Cerebellar nuclear complex (tissue), 1 donor: ENCODE data around the gene MFGE8.

Experiments
- DNase-seq, 2 experiments: peaks; one replicate each; lab custom pipeline; 2025; lab: John Stamatoyannopoulos, UW

The MFGE8 gene

GRCh38 chr15:88898736-88899135 lies 14.4 kb downstream of the MFGE8 start:
- no peak for DNase-seq

- no peak for DNase-seq
Observed at GRCh38 chr15:88897456-88898194, 15.6 kb downstream of the MFGE8 start.

- DNase-seq: no peak
Observed at GRCh38 chr15:88897142-88897455, 16.1 kb downstream of the MFGE8 start.

GRCh38 chr15:88896333-88897033 lies 16.7 kb downstream of the MFGE8 start:
- no peak for DNase-seq

GRCh38 chr15:88894819-88895767 lies 18.1 kb downstream of the MFGE8 start, which contains the start of gene HAPLN3:
Gene HAPLN3, minus strand, starts transcription at chr15:88895544. Its CDS starts 8,246 bp downstream, at chr15:88887298.
- no peak for DNase-seq

- no peak for DNase-seq
Observed at GRCh38 chr15:88894348-88894818, 18.8 kb downstream of the MFGE8 start.

- DNase-seq: no peak
Observed at GRCh38 chr15:88891540-88892254, 21.5 kb downstream of the MFGE8 start.

- DNase-seq: no peak
Observed at GRCh38 chr15:88890495-88890894, 22.7 kb downstream of the MFGE8 start.

GRCh38 chr15:88888719-88889118 lies 24.5 kb downstream of the MFGE8 start:
- no peak for DNase-seq

GRCh38 chr15:88887068-88887580 lies 26.1 kb downstream of the MFGE8 start:
- DNase-seq: no peak

- DNase-seq: no peak
Observed at GRCh38 chr15:88882785-88883184, 30.4 kb downstream of the MFGE8 start.

GRCh38 chr15:88881775-88882174 lies 31.4 kb downstream of the MFGE8 start:
- DNase-seq: no peak

GRCh38 chr15:88880944-88881740 lies 32.0 kb downstream of the MFGE8 start:
- no peak for DNase-seq

- DNase-seq: no peak
Observed at GRCh38 chr15:88878720-88879184, 34.4 kb downstream of the MFGE8 start.

GRCh38 chr15:88877906-88878305 lies 35.3 kb downstream of the MFGE8 start:
- DNase-seq: no peak

- DNase-seq: no peak
Observed at GRCh38 chr15:88877415-88877814, 35.8 kb downstream of the MFGE8 start.

GRCh38 chr15:88876573-88876972 lies 36.6 kb downstream of the MFGE8 start:
- DNase-seq: no peak

GRCh38 chr15:88874684-88875083 lies 38.5 kb downstream of the MFGE8 start:
- no peak for DNase-seq

GRCh38 chr15:88874275-88874674 lies 38.9 kb downstream of the MFGE8 start:
- no peak for DNase-seq

- DNase-seq: no peak
Observed at GRCh38 chr15:88873786-88874185, 39.4 kb downstream of the MFGE8 start.
